Mucosa of rectum (tissue), 2 donors: Measurements from ENCODE around the gene WNK2.

Source experiments
- H3K27ac ChIP-seq, 2 donors: one replicate each; pipeline ENCODE4 v1.7.0; 2013; ENCODE audit warnings: inconsistent platforms in 2 of 2, low read depth in 2 of 2, low read length in 2 of 2
- H3K27me3 ChIP-seq, 2 donors: one replicate each; pipeline ENCODE4 v1.7.0; 2013; ENCODE audit warnings: low read length in 2 of 2; ENCODE audit not compliant: control insufficient read depth in 2 of 2, insufficient read depth in 2 of 2
- H3K36me3 ChIP-seq, 2 donors: one replicate each; pipeline ENCODE4 v1.7.0; 2013; ENCODE audit warnings: low read length in 2 of 2; ENCODE audit not compliant: control insufficient read depth in 2 of 2, insufficient read depth in 2 of 2
- H3K4me1 ChIP-seq, 2 donors: one replicate each; pipeline ENCODE4 v1.7.0; 2013; ENCODE audit warnings: low read length in 2 of 2, mild to moderate bottlenecking in 1 of 2; ENCODE audit not compliant: control insufficient read depth in 2 of 2, insufficient read depth in 2 of 2
- H3K4me3 ChIP-seq, 2 donors: one replicate each; pipeline ENCODE4 v1.7.0; 2013; ENCODE audit warnings: low read length in 2 of 2
- H3K9ac ChIP-seq, 2 donors: one replicate each; pipeline ENCODE4 v1.7.0; 2013; ENCODE audit warnings: low read length in 2 of 2, low read depth in 1 of 2, mild to moderate bottlenecking in 1 of 2
- H3K9me3 ChIP-seq, 2 donors: one replicate each; pipeline ENCODE4 v1.7.0; 2013; ENCODE audit warnings: low read length in 2 of 2; ENCODE audit not compliant: control insufficient read depth in 2 of 2
- donor health status: healthy.
- donor health status: Normal muscosa, but diverticular disease.

The WNK2 gene

GRCh38 chr9:93300585-93301081, 116.7 kb downstream of the WNK2 start:
- H3K9me3 ChIP-seq, result no peaks in the 10 kb centered on the region
- peaks cover 0 to 11% of the 10 kb centered on the region in 2 donors for H3K36me3 ChIP-seq
- H3K9ac ChIP-seq, result no peak overlapping the region
- no peak overlapping the region for H3K27ac ChIP-seq
- H3K4me1 ChIP-seq, result peaks cover 28 to 35% of the 10 kb centered on the region in 2 donors
- H3K4me3 ChIP-seq, result no peak overlapping the region
- H3K27me3 ChIP-seq, result no peaks in the 10 kb centered on the region

GRCh38 chr9:93301291-93301811, 117.4 kb downstream of the WNK2 start:
- H3K4me3 ChIP-seq, result no peak overlapping the region
- H3K9ac ChIP-seq, result no peak overlapping the region
- H3K9me3 ChIP-seq, result no peaks in the 10 kb centered on the region
- peaks cover 0 to 11% of the 10 kb centered on the region in 2 donors for H3K36me3 ChIP-seq
- peaks cover 28 to 35% of the 10 kb centered on the region in 2 donors for H3K4me1 ChIP-seq
- H3K27me3 ChIP-seq, result no peaks in the 10 kb centered on the region
- no peak overlapping the region for H3K27ac ChIP-seq

- H3K4me3 ChIP-seq, result no peak overlapping the region
- no peak overlapping the region for H3K9ac ChIP-seq
- H3K9me3 ChIP-seq, result no peaks in the 10 kb centered on the region
- H3K27ac ChIP-seq, result no peak overlapping the region
- peaks cover 0 to 11% of the 10 kb centered on the region in 2 donors for H3K36me3 ChIP-seq
- peaks cover 28 to 35% of the 10 kb centered on the region in 2 donors for H3K4me1 ChIP-seq
- no peaks in the 10 kb centered on the region for H3K27me3 ChIP-seq
Measured at GRCh38 chr9:93301911-93302541, 118.1 kb downstream of the WNK2 start.

GRCh38 chr9:93302586-93303257, 118.8 kb downstream of the WNK2 start:
- no peak overlapping the region for H3K9ac ChIP-seq
- H3K4me1 ChIP-seq, result peaks cover 24 to 31% of the 10 kb centered on the region in 2 donors
- peaks cover 0 to 11% of the 10 kb centered on the region in 2 donors for H3K36me3 ChIP-seq

GRCh38 chr9:93303258-93303771, 119.4 kb downstream of the WNK2 start:
- H3K4me1 ChIP-seq, result peaks cover 18 to 25% of the 10 kb centered on the region in 2 donors
- H3K9ac ChIP-seq, result no peak overlapping the region
- no peak overlapping the region for H3K4me3 ChIP-seq
- H3K27me3 ChIP-seq, result no peaks in the 10 kb centered on the region
- no peak overlapping the region for H3K27ac ChIP-seq
- H3K9me3 ChIP-seq, result no peaks in the 10 kb centered on the region
- peaks cover 0 to 9% of the 10 kb centered on the region in 2 donors for H3K36me3 ChIP-seq

More at GRCh38 chr9:93302586-93303257, 118.8 kb downstream of the WNK2 start:
- Histone ChIP-seq H3K27me3 (no peaks in the 10 kb centered on the region), H3K9me3 (no peaks in the 10 kb centered on the region), H3K27ac (no peak overlapping the region), H3K4me3 (no peak overlapping the region)

- no peak overlapping the region for H3K4me3 ChIP-seq
- peaks cover 0 to 13% of the 10 kb centered on the region in 2 donors for H3K36me3 ChIP-seq
- no peak overlapping the region for H3K27ac ChIP-seq
- no peak overlapping the region for H3K9ac ChIP-seq
- H3K4me1 ChIP-seq, result peaks cover 12 to 18% of the 10 kb centered on the region in 2 donors
- H3K9me3 ChIP-seq, result no peaks in the 10 kb centered on the region
- no peaks in the 10 kb centered on the region for H3K27me3 ChIP-seq
Measured at GRCh38 chr9:93303806-93304573, 120.1 kb downstream of the WNK2 start.

- H3K27ac ChIP-seq, result no peak overlapping the region
Measured at GRCh38 chr9:93304574-93305496, 120.9 kb downstream of the WNK2 start.

GRCh38 chr9:93305497-93306020, 121.6 kb downstream of the WNK2 start:
- Histone ChIP-seq H3K36me3 (peaks cover 7 to 17% of the 10 kb centered on the region in 2 donors), H3K27me3 (no peaks in the 10 kb centered on the region), H3K9me3 (no peaks in the 10 kb centered on the region), H3K4me3 (no peak overlapping the region), H3K27ac (no peak overlapping the region), H3K9ac (no peak overlapping the region), H3K4me1 (peaks cover 4 to 6% of the 10 kb centered on the region in 2 donors)

More at GRCh38 chr9:93304574-93305496, 120.9 kb downstream of the WNK2 start:
- peaks cover 1 to 15% of the 10 kb centered on the region in 2 donors for H3K36me3 ChIP-seq
- H3K9ac ChIP-seq, result no peak overlapping the region
- peaks cover 10 to 11% of the 10 kb centered on the region in 2 donors for H3K4me1 ChIP-seq
- no peaks in the 10 kb centered on the region for H3K9me3 ChIP-seq
- no peak overlapping the region for H3K4me3 ChIP-seq
- H3K27me3 ChIP-seq, result no peaks in the 10 kb centered on the region

- peaks cover 0 to 2% of the 10 kb centered on the region in 2 donors for H3K4me1 ChIP-seq
- H3K9me3 ChIP-seq, result no peaks in the 10 kb centered on the region
- no peaks in the 10 kb centered on the region for H3K27me3 ChIP-seq
- no peak overlapping the region for H3K27ac ChIP-seq
- H3K36me3 ChIP-seq, result peaks cover 8 to 12% of the 10 kb centered on the region in 2 donors
- H3K9ac ChIP-seq, result no peak overlapping the region
- no peak overlapping the region for H3K4me3 ChIP-seq
Measured at GRCh38 chr9:93306081-93306480, 122.1 kb downstream of the WNK2 start.
